ENCODE measurements around the gene ZNF24.

DNA sequence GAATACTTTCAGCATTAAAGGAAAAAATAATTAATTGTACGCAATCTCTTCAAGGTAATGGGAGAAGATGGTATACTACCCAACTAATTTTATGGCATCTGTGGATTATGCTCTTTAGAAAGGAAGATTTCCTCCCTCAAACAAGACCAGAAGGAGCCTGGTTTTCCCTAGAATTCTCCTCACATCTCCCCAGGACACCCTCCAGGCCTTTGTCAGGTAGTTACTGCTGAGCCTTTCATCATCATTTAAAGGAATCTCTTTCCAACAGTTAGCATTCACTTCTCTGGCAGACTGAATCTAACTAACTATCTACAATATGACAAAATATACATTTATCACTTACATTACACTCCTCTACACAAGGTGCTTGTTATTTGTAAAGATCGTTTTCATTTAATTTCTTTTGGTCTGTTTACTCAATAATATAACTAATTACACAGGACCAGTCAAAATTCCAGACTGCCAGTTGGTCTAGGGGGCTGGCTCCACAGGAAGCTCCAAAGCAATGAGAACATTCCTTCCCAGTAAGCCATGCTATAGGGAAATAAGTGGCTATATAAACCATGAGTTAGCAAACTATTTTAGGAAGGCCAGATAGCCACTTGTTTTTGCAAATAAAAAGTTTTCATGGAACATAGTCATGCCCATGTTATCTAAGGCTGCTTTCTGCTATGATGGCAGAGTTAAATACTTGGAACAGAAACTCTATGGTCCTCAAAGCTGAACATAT is 19.1 kb downstream of the ZNF24 start:
- no peak for TF ChIP-seq POLR2A (IDR thresholded peaks at IDR 0.05; ENCODE audit: low read depth, low read length)
- TF ChIP-seq POLR2AphosphoS5 (IDR thresholded peaks at IDR 0.05; ENCODE audit: low read depth, low read length), result no peak
- no peak for TF ChIP-seq TAF1 (IDR thresholded peaks at IDR 0.05; ENCODE audit: borderline replicate concordance, low read depth, low read length)
